Measurements from ENCODE around the gene OR9Q1.
A peak's percentile ranks its signal among the peaks of the same experiment; 100 is the strongest.

The OR9Q1 gene

DNA sequence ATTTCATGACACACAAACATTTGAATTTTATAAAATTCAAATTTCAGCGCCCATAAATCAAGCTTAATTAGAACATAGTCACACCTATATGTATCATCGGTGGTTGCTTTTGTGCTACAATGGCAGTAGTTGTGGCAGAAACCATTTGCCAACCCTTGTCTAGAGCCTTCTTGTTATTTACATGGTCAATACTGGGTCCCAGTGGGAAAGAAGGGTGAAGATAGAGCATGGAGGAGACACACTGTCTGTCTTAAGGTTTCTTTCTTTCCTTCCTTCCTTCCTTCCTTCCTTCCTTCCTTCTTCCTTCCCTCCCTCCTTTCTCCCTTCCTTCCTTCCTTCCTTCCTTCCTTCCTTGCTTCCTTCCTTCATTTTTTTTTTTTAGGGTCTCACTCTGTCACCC lies 10.8 kb downstream of the OR9Q1 start:
- no peak for DNase-seq

DNA sequence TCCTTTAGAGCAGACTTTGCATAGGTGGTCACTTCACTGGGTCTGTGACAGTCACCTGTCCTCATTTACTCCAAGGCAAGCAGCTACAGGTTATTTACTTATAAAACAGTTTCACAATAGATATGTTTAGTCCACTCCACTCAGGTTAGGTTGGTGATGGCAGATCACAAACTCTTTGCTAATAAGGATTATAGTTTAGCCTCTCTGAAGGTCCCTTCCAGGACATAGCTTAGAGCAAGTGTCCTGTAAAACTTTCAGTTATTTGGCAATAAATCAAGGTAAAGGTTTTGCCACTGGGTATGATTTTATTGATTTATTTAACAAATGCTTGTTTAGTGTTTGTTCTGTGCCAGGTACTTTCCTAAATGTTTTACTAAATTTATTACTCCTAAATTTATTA lies 15.9 kb downstream of the OR9Q1 start:
- no peak for DNase-seq

DNA sequence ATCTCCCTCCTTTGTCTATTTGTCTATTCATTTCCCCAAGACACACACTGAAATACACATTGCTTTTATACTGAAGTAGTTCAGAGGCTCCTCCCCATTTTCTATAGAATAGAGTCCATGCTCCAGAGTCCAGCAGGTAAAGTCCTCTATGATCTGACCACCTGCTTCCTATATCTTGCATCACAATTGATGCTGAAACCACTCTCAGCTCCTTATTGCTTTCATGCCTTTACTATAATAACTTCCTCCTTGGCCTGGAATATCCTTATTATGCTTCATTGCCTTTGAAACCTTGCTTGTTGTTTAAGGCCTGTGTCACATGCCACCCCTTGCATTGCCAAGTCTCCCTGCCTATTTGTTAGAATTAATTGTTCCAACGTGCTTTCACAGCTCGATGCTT lies 19.7 kb downstream of the OR9Q1 start:
- no peak for DNase-seq

DNA sequence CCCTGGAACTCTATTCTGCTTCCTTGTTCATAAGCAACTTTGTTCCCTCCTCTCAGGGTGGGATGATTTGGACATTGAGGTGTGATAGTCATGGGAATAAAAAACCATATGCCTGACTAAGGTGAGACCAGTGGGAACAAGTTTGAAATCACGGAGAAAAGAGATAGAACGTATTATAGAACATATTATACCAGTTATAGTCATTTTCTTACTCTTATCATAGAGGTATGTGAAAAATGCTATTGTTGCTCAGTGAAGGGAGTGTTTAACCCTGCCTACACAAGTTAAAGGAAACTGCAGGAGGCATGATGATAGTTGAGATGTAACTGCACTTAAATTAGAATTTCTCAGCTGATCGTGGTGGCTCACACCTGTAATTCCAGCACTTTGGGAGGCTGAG lies 22.6 kb downstream of the OR9Q1 start:
- no peak for DNase-seq

DNA sequence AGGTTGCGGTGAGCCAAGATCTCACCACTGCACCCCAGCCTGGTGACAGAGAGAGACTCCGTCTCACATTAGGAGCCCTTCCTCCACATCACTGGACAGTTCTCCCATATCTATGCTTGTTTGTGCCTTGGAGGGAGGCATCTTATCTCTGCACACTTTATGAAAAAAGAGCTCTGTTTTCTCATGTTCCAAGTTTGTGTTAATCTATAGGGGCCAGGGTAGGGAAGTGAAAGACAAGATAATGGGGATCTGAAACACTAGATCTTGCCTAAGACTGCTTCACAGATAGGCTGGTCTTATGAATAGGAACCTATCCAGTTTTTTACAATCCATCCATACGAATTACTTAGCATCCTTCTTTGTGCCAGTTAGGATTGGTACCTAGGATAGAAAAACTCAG lies 24.1 kb downstream of the OR9Q1 start:
- no peak for DNase-seq

DNA sequence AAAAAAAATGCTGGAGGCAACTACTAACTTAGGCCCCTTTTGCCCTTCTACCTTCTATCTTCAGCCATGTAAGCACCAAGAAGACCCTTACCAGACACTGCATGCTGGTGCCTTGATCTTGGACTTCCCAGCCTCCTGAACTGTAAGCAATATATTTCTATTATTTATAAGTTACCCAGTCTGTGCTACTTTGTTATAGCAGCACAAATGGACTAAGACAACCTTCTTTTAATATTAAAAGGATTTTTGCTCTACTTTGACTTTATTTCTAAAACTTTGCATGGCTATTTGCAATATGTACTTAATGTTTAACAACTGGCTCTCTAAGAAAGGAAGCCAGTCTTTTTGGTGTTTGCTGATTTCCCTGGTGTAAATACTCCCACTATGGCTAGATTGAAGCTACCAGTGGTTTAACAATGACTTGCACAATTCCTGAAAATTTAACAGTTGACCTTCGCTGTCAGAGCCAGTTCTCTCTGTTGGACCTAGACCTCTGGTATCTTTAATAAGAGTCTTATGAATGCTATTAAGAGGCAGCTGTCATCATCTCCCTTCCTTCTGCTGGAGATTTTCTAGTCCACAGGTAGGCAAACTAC lies 32.2 kb downstream of the OR9Q1 start:
- no peak for DNase-seq

DNA sequence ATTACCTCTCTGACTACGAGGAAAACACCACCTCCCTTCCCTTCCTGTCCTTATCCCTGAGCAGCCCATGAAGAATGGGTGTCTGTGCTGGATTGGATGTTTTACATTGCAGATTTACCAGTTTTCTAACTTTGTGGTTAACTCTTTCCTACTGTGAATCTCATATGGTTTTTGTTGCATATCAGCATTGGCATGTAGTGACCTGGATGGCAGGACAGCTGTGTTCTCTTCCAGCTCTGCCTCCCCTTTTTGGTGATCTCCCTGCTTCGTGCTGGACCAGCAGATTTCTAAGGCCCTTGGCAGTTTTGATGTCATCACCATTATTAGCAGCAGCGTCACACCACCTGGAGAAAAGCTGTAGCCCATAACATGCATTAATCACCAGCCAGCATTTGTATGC lies 33.8 kb downstream of the OR9Q1 start:
- DNase-seq, result no peak

DNA sequence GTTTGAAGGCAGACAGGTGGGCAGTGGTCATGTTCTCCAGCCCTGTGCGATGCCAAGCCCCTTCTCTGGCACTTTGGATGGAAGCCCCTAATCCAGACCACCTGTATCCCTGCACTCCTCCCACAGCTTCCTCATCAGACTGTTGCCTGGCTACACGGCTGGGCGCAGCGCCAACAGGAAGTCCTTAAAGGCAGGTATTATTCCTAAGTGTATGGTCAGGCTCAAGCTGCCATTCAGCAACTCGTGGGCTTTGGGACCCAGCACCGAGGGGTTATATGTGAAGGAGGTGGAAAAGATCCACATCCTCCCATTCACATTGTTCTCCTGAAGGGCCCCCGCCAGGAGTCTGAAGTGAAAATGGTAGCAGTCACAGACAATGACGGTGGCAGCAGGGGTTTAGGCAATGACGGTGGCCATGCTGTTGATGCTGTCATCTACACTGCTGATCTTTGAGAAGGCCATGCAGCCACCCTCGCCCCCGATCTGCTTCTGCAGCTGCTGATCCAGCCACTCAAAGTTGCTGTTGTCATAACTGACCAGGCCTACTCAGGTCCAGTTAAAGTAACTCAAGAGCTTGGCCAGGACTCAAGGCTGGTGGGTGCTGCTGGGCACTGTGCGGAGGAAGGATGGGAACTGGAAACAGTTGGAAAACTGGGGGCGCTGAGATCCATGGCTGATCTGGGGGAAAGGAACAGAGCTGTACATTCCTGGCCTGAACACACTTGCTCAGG lies 34.8 kb downstream of the OR9Q1 start:
- DNase-seq, result peak; percentile 63

DNA sequence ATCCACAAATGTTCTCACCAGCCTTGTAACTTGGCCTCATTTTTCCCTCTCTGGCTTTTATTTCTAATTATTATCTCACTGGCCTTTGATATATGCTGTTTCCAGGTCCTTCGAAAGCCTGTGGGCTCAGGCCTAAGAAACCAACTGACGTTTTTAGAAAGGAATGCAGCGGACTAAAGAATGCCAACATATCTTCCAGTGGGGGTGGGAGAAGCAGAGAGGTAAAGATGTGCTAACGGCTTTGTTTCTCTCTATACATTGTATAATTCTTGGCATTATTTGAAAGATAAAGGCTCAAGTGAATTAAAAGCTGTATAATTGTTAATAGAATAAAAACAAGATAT lies 35.3 kb downstream of the OR9Q1 start:
- DNase-seq, result no peak

DNA sequence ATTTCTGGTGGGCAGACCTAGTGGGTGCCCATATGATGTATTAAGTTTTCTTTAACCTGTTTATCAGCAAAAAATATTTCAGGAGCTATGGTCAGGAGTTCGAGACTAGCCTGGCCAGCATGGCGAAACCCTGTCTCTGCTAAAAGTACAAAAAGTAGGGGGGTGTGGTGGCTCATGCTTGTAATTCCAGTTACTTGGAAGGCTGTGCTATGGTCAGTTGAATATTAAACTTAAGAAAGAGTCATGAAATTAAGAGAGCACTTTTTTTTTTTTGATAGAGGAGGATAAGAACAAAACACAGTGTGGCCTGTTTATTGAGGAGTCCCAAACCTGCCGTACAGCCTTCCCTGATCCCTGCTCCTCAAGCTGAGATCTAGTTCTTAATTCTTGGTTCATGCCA lies 36.9 kb downstream of the OR9Q1 start:
- DNase-seq, result no peak

DNA sequence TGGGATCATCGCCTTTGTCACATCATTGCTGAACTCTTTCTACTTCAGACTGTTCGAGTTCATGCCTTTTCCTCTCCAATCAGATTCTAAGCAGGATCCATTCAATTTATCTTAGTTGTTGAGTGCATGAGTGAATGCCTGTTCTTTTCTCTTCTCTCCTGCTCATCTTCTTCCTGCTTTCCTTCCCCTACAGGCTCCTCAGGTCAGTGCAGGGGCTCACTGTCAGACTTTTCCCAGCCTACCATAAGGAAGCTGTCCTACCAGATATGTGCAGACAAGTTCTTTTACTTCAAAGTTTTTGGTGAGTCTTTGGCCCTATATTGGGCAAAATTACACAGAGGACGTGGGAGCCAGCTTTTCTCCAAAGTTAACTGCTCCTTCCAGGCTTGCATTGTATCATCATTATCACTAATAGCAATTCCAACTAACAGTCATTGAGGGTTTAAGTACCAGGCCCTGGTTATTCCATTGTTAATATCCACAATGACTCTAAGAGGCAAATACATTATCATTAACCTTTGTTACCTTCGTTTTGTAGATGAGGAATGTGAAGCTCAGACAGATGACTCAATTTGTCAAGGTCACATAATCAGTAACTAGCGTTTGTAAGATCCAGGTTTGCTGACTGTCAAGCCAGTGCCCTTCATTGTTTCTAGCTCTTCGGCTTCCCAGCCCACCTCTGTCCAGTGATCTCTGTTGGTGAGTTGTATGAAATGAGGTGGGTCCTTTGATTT lies 37.4 kb downstream of the OR9Q1 start:
- no peak for DNase-seq

DNA sequence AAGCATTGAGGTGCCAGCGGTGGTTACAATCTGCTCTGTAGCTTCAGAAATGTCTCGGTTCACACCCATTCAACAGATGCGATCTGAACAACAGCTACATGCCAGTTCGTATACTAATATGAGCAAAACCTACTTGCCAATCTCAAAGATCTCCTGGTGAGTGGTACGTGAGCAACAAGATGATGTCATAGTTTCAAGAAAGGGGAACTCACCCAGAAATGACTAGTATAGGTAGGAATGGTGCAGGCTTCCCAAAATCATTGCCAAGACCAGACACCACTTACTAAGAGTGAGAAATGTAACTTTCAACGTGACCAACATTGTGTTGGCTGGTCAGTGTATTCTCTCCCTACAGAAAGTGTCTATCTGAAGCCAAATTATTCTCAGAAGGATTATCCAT lies 38.1 kb downstream of the OR9Q1 start:
- no peak for DNase-seq

DNA sequence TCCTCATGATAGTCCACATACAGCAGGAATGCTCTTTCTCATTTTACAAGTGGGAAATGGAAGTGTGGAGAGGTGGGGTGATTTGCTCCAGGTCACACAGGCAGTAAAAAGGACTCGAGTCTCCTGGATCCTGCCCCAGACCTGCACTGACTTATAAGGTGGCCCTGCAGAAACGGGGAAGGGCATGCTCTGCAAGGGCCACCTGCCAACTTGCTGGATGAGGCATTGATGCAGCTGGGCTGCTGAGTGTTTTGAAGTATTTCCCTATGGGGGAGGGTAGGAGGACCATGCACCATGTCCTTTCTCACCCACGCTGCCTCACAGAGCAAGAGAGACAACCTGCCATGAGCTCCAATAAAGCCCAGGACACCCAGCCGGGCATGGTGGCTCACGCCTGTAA lies 44.0 kb downstream of the OR9Q1 start:
- no peak for DNase-seq

DNA sequence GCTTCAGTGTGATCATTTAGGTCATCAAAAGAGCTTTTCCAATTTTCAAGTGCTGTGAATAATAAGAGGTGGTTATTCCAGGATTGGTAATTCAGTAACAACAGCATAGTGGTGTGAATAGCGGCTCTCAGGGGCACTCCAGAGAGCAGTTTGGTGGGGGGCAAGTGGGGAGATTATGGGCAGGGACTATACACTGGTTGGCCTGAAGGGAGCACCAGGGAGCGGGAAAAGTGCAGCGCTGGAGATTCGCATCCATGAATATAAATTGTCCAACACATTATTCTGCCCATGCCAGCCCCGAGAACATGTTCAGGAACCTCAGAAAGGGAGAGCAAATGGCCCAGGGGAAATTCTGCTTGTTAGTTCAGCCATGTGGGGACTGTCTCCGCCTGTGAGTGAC lies 45.0 kb downstream of the OR9Q1 start:
- DNase-seq, result no peak

DNA sequence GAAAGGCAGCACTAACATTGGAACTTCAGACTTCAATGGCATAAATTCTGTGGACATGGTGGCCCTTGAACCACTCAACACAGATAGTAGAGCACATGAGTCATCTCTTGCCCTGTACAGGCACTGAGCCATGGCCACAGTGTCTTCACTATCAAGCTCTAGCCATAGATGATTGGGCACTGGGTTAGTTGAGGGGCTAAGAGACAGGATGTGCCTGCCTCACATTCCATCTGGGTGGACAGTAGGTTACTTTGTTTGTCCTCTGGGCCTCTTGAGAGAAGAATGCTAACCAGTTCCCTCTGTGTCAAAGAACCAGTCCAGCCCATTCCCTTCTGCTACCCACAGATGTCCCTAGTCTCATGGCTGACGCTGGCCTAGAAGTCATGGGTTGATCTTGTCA lies 46.9 kb downstream of the OR9Q1 start:
- no peak for DNase-seq

DNA sequence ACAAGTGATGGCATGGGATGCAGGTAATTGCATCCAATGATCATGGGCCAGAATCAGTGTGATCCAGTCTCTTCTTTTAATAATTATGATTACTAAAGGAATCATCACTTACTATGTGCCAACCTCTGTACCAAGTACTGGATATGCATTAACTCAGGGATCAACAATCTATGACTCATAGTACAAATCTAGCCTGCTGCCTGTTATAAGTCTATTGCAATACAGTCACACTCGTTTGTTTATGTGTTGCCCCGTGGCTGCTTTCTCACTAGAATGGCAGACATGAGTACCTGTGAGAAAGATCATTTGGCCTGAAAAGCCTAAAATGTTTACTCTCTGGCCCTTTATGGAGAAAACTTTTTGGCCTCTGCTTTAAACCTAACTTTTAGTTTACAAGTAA lies 52.1 kb downstream of the OR9Q1 start:
- no peak for DNase-seq

DNA sequence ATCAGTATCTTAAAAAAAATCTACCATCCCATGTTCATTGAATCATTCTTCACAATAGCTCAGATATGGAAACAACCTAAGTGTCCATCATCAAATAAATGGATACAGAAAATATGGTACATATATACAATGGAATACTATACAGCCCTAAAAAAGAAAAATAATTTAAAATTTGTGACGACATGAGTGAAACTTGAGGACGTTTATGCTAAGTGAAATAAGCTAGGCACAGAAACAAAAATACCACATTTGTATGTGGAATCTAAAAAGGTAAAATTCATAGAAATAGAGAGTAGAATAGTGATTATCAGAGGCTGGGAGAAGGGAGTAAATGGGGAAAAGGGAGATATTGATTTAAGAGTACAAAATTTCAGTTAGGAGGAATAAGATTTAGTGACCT lies 62.8 kb downstream of the OR9Q1 start:
- DNase-seq, result no peak

DNA sequence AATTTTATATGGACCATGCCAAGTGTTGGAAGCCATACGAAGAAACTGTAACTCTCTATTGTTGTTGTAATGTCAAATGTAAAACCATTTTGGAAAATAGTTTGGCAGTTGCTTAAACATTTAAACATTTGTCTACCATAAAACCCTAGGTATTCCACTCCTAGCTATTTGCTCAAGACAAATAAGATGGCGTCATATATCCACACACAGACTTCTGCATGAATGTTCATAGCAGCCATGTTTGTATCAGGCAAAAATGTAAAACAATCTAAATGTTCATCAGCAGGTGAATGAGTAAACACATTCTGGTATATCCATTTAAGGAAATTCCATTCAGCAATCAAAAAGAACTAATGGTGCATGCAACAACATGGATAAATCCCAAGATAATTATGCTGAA lies 73.8 kb downstream of the OR9Q1 start:
- DNase-seq, result no peak

DNA sequence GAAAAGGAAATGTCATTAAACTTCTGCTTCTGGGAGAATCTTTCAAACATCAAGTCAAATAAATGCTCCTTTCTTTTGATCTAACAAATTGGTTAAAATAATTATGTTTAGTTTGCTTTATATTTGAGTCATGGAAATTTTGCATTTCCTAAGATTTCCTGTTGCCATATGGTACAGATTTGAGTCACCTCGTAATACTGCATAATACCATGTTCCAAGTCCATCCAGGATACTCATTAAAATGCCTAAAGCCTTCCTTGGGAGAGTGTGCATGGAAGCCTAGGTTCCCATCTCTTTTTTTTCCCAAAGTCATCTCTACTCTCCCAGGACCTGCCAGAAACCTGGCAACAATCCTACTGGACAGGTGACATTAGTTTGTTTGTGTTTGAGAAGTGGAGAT lies 97.4 kb downstream of the OR9Q1 start:
- DNase-seq, result no peak

DNA sequence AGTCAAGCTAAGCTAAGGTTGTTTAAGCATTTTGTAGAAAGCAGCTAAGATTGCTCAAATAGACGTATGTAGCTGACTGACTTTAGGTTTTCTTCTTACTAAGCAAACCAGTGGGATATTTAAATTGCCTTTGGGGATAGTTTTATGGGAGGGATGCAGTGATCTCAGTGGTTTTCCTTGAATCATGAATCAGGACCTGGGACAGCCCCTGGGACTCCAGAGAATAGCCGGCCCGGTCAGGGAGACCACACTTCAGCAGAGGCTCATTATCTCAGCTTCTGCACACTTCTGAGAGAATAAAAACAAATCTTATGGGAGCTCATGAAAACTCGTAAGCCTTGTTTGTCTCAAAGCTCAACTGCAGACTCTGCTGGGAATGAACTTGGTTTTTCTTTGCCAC lies 101.8 kb downstream of the OR9Q1 start, which contains the start of gene OR9I1:
Gene OR9I1 (minus strand): TSS at position 62 of the 400 bp plus-strand sequence. CDS start 6,086 bp downstream, outside the sequence.
- DNase-seq, result no peak

DNA sequence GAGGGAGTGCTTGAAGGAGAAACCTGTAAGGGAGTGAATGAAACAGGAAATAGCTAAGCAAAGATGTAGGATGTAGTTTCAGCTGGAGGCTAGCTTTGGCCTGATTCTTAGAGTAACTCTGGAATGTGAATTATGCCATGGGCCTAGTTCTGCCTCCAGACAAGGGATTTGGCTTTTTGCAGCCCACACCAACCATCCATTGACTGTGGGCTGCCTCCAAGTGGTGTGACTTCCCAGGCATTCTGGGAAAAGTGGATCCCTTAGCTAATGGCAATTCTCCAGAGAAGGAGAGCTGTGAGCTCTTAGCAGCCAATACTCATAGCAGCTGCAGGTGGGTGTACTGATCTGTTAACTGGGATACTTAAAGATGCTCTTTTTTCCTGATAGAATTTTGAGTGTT lies 103.7 kb downstream of the OR9Q1 start:
- no peak for DNase-seq

DNA sequence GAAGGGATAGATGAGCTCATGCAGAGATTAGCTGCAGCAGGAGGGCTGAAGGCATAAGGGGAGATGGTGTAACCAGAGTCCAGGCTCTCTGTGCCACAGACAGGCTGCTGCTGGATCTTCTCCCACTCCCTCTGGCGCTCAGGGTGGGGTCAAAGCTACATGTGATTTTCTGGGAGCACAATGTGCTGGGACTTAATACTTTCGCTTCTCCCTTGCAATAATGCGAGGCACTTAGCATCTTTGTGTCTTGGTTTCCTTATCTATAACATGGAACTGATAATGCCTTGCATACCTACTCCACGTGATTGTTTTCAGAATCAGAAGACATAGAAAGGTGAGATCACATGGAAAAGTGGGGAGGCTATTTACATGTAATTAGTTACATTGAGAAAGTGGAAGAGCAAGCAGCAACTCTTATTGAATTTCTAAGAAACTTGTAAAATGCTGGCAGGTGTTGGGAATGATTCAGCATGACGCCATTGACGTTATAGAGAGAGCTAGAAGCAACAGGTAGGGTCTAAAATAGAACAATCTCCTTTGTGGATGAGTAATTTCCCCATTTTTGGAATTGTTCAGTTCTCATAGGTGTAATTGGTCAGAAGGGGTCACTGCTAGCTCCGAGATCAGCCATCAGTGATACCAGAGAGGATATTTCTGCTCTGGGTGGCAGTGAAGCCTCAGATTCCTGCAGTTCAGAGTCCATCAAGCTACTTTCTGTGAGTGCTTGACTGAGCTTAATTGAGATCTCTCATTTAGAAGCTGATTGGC lies 109.8 kb downstream of the OR9Q1 start:
- no peak for DNase-seq

DNA sequence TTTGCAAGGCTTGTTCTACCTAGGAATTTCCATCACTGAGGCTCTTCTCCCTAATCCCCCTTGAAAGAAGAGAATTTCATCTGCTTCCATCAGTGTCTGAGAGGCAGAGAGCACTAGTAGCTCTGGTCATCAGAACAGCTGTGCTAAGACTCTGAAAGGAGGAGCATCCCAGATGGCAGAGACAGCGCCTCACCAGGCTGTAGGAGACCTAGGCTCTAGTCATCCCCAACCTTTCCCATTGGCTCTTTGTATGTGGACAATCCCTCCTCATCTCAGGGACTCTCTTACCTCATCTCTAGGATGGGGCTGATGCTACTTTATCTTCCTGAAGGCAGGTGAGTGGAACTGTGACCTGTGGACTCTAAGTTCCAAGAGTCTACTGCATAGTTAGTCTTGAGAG lies 110.5 kb downstream of the OR9Q1 start:
- DNase-seq, result no peak

DNA sequence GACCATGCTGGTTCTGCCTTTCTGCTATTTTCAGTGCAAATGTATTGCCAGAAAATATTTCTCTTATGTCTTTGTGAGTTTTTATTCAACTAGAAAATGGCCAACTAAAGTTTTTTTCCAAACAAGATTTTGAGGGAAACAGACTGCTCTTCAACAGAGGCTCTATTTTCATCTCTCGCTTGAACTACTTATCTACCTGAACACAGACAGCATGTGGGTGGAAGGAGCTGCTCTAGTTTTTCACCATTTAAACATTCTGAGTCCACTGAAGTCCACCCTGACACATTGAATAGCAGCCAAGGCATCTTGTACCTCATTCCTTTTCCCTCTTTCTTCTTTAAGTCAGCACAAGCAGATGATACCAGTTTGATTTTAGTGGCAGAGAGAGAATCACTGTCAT lies 111.5 kb downstream of the OR9Q1 start:
- DNase-seq, result no peak

Data from NCI-H1105 treated with DMSO at 0.1 percent for 48 hours (cell line).